Thyroid gland (tissue), 4 donors: Measurements from ENCODE around the gene SUN1.

ENCODE experiments used
- CTCF ChIP-seq, 6 experiments: fragments of 200-600 bp in 3 of 6; fragments of 450-650 bp in 3 of 6; sonication (generic) in 3 of 6; IDR thresholded peaks; one replicate each; pipeline ENCODE4 v1.5.1; 2016 to 2019; ENCODE audit warnings: antibody characterized with exemption in 6 of 6, mild to moderate bottlenecking in 2 of 6, inconsistent platforms in 1 of 6, moderate library complexity in 1 of 6
- POLR2A ChIP-seq, 2 donors: fragments of 450-650 bp; IDR thresholded peaks; one replicate each; pipeline ENCODE4 v1.6.1; 2017; ENCODE audit warnings: antibody characterized with exemption in 2 of 2, mild to moderate bottlenecking in 2 of 2, moderate library complexity in 1 of 2

DNA sequence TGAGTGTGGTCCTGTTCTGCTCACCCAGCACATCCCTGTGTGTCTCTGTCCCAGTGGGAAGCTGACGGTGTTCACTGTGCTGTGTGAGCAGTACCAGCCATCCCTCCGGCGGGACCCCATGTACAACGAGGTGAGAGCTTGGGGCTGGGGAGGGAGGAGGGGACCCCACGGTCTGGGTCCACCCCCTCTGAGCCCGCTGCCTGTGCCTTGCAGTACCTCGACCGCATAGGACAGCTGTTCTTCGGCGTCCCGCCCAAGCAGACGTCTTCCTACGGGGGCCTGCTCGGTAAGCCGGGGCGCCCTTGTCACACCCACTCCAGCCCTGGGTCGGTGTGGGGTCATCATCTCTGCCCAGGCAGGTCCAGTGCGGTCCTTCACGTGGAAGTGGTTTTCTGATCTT, 61.4 kb downstream of the SUN1 start:
- TF ChIP-seq CTCF (IDR thresholded peaks at IDR 0.05), result no peak
- TF ChIP-seq POLR2A (IDR thresholded peaks at IDR 0.05), result no peak
